Measurements from ENCODE around the gene KCNJ4. TPM values are rescaled to one million over a fixed set of nuclear protein-coding genes. Genes with fewer than 3 reads are reported as not detected.
A peak's percentile ranks its signal among the peaks of the same experiment; 100 is the strongest.

KCNJ4 gene
- total and polyA plus RNA-seq, 10 of the 15 experiments (the other 5 are each of a cell fraction or from before 2014, with no cell fraction given), result not detected

DNA sequence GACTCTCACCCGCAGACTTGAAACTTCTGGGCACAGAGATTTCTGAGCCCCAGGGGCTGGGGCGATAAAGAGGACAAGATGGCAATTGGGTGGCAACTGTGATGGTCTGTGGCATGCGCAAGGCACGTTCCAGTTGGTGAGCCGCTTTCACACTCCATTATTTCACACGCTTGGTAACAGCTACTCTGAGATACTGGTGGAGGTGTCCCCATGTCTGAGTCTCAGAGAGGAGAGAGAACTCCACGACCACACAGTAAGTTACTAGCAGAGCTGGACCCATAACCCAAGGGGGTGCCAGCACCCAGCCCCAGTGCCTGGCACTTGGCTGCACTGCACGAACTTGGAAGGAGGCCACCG is 6.0 kb upstream of the KCNJ4 start:
- no peak for FAIRE-seq

More for the DNA sequence above, 6.0 kb upstream of the KCNJ4 start:
- intact Hi-C loops (cut with micrococcal nuclease; ENCODE audit: unreplicated experiment), result no loop called here
- no peak overlapping the region for H3K9ac ChIP-seq (ENCODE audit: control insufficient read depth, insufficient read depth, low read length)
- no peaks in the 10 kb centered on the region for H3K79me2 ChIP-seq (ENCODE audit: control insufficient read depth, insufficient read depth, low read length)
- ChIA-PET RAD21 (ENCODE audit: unreplicated experiment) (no interaction called here), SMC1A (ENCODE audit: uncharacterized antibody, unreplicated experiment) (no interaction called here), CTCF (no interaction called here), POLR2A (interaction anchor here (0.5 kb wide), 1 partner anchor 18 kb away, joined by 4 read pairs; no protein-coding TSS in a partner anchor)
- 47% methylated on average over 9 of the region's 9 CpGs for WGBS (ENCODE audit: insufficient coverage, insufficient replicate concordance, low lambda C conversion rate, missing lambda C conversion rate)
- H3K4me2 ChIP-seq (ENCODE audit: control insufficient read depth, insufficient read depth), result no peak overlapping the region
- TF ChIP-seq MYC (IDR thresholded peaks at IDR 0.05; ENCODE audit: insufficient read depth, insufficient read length, insufficient replicate concordance, low read length, severe bottlenecking) (no peak), RUNX3 (IDR thresholded peaks at IDR 0.05; ENCODE audit: low read length) (no peak), ZSCAN29 (IDR thresholded peaks at IDR 0.05) (no peak), NRF1 (conservative IDR thresholded peaks at IDR 0.05; ENCODE audit: low read depth, low read length) (no peak), SRF (IDR thresholded peaks at IDR 0.05; ENCODE audit: low read depth in 2 of 2, low read length in 2 of 2) (no peak), CEBPB (IDR thresholded peaks at IDR 0.05; ENCODE audit: borderline replicate concordance in 1 of 2, low read depth in 2 of 2, low read length in 2 of 2) (no peak), BACH1 (IDR thresholded peaks at IDR 0.05; ENCODE audit: borderline replicate concordance) (no peak), SP1 (IDR thresholded peaks at IDR 0.05; ENCODE audit: low read depth, low read length) (no peak), PAX8 (IDR thresholded peaks at IDR 0.05) (no peak), PML (IDR thresholded peaks at IDR 0.05; ENCODE audit: low read length) (no peak), CHD1 (IDR thresholded peaks at IDR 0.05; ENCODE audit: low read depth, low read length) (no peak), NR2C1 (IDR thresholded peaks at IDR 0.05) (no peak), ZNF24 (IDR thresholded peaks at IDR 0.05) (no peak), RB1 (IDR thresholded peaks at IDR 0.05; ENCODE audit: borderline replicate concordance) (no peak)
- TF ChIP-seq, protein P1, sequence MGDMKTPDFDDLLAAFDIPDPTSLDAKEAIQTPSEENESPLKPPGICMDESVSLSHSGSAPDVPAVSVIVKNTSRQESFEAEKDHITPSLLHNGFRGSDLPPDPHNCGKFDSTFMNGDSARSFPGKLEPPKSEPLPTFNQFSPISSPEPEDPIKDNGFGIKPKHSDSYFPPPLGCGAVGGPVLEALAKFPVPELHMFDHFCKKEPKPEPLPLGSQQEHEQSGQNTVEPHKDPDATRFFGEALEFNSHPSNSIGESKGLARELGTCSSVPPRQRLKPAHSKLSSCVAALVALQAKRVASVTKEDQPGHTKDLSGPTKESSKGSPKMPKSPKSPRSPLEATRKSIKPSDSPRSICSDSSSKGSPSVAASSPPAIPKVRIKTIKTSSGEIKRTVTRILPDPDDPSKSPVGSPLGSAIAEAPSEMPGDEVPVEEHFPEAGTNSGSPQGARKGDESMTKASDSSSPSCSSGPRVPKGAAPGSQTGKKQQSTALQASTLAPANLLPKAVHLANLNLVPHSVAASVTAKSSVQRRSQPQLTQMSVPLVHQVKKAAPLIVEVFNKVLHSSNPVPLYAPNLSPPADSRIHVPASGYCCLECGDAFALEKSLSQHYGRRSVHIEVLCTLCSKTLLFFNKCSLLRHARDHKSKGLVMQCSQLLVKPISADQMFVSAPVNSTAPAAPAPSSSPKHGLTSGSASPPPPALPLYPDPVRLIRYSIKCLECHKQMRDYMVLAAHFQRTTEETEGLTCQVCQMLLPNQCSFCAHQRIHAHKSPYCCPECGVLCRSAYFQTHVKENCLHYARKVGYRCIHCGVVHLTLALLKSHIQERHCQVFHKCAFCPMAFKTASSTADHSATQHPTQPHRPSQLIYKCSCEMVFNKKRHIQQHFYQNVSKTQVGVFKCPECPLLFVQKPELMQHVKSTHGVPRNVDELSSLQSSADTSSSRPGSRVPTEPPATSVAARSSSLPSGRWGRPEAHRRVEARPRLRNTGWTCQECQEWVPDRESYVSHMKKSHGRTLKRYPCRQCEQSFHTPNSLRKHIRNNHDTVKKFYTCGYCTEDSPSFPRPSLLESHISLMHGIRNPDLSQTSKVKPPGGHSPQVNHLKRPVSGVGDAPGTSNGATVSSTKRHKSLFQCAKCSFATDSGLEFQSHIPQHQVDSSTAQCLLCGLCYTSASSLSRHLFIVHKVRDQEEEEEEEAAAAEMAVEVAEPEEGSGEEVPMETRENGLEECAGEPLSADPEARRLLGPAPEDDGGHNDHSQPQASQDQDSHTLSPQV (IDR thresholded peaks at IDR 0.05), result no peak
- BruUV-seq (replicated peaks), result no TSS peak
- DNase-seq (ENCODE audit: low read depth, low spot score) (no peak), ATAC-seq (peak; percentile 11; the same call in 2 of the 3 replicates)
- H4K20me1 ChIP-seq (ENCODE audit: control insufficient read depth, insufficient read depth), result no peaks in the 10 kb centered on the region
- no peak overlapping the region for H3K4me3 ChIP-seq
- H3K9me3 ChIP-seq (replicated peaks; ENCODE audit: control insufficient read depth, insufficient read depth, low read length), result no peaks in the 10 kb centered on the region
- no peaks in the 10 kb centered on the region for H3K36me3 ChIP-seq (ENCODE audit: control insufficient read depth in 2 of 2, insufficient read depth in 2 of 2, low read length in 1 of 2)
- H3K27me3 ChIP-seq (replicated peaks in 1 of 2; ENCODE audit: control insufficient read depth in 2 of 2, insufficient read depth in 2 of 2, low read length in 1 of 2), result peaks cover 12 to 17% of the 10 kb centered on the region in 2 experiments
- H3K4me1 ChIP-seq (ENCODE audit: control insufficient read depth, insufficient read depth, low read length), result no peaks in the 10 kb centered on the region
- in situ Hi-C loops (cut with MboI), result no loop called here
- H3K27ac ChIP-seq (ENCODE audit: control insufficient read depth, insufficient read depth), result no peak overlapping the region
- no peak overlapping the region for H2AFZ ChIP-seq (ENCODE audit: control insufficient read depth, low read depth, low read length)
